ENCODE results near the gene TAAR5. TPM values are rescaled to one million over a fixed set of nuclear protein-coding genes. Genes with fewer than 3 reads are reported as not detected.
A peak's percentile ranks its signal among the peaks of the same experiment; 100 is the strongest.

Gene TAAR5
- total RNA-seq, 5 donors from 2014 or later (not counting 1 experiment from before 2014, with no cell fraction given) = not detected

GRCh38 chr6:132624175-132624574 is 34.6 kb upstream of the TAAR5 start, which contains the start of gene TAAR2:
Gene TAAR2, minus strand, starts transcription at chr6:132624275. Its CDS starts 0 bp downstream, at chr6:132624275.
- Histone ChIP-seq H3K4me1 (ENCODE audit: control insufficient read depth in 1 of 2, extremely low read depth in 1 of 2, insufficient read depth in 2 of 2, low read length in 2 of 2) (no peaks in the 10 kb centered on the region), H3K4me3 (ENCODE audit: control insufficient read depth in 1 of 2, extremely low read depth in 1 of 2, low read length in 1 of 2) (no peak within 1 kb of the TSS), H3K27me3 (replicated peaks in 1 of 2; ENCODE audit: control insufficient read depth in 2 of 2, extremely low read depth in 1 of 2, insufficient read depth in 2 of 2, low read length in 1 of 2) (no peaks in the 10 kb centered on the region), H3K27ac (ENCODE audit: low read length) (no peak within 1 kb of the TSS), H3K36me3 (ENCODE audit: control insufficient read depth in 2 of 2, extremely low read depth in 1 of 2, insufficient read depth in 1 of 2, low read length in 1 of 2) (no peaks in the 10 kb centered on the region), H3K9me3 (no peaks in the 10 kb centered on the region)
- DNase-seq (no peak), ATAC-seq (replicated peaks in 1 of 4) (no peak)
- POLR2A ChIA-PET = interaction anchor here in 1 of 2 donors (0.6 kb wide), 1 partner anchor 72 kb away, joined by 3 read pairs; the partner anchor contains the start of gene TAAR8
- H3K4me3 Mint-ChIP-seq = no peak within 1 kb of the TSS
- WGBS (ENCODE audit: insufficient coverage) = 88% methylated on average over 6 of the region's 6 CpGs
- no peaks in the 10 kb centered on the region for H3K4me1 Mint-ChIP-seq
- H3K9me3 Mint-ChIP-seq = peaks cover 0 to 7% (median 0%) of the 10 kb centered on the region in 3 donors
- peaks cover 20 to 27% of the 10 kb centered on the region in 2 donors for H3K27me3 Mint-ChIP-seq
- CTCF ChIA-PET = no interaction called here
- no peaks in the 10 kb centered on the region for H3K36me3 Mint-ChIP-seq
- no peak within 1 kb of the TSS for H3K27ac Mint-ChIP-seq

GRCh38 chr6:132623106-132623845 is 33.7 kb upstream of the TAAR5 start:
- Histone ChIP-seq H3K27ac (ENCODE audit: low read length) (no peak overlapping the region), H3K27me3 (replicated peaks in 1 of 2; ENCODE audit: control insufficient read depth in 2 of 2, extremely low read depth in 1 of 2, insufficient read depth in 2 of 2, low read length in 1 of 2) (no peaks in the 10 kb centered on the region), H3K9me3 (no peaks in the 10 kb centered on the region), H3K4me3 (ENCODE audit: control insufficient read depth in 1 of 2, extremely low read depth in 1 of 2, low read length in 1 of 2) (no peak overlapping the region), H3K4me1 (ENCODE audit: control insufficient read depth in 1 of 2, extremely low read depth in 1 of 2, insufficient read depth in 2 of 2, low read length in 2 of 2) (no peaks in the 10 kb centered on the region), H3K36me3 (ENCODE audit: control insufficient read depth in 2 of 2, extremely low read depth in 1 of 2, insufficient read depth in 1 of 2, low read length in 1 of 2) (no peaks in the 10 kb centered on the region)
- ChIA-PET CTCF (interaction anchor here in 1 of 2 donors (0.5 kb wide), 1 partner anchor 20 kb away, joined by 4 read pairs; no protein-coding TSS in a partner anchor), POLR2A (interaction anchor here in 1 of 2 donors (0.5 to 0.6 kb wide), 2 partner anchors 21 to 71 kb away, joined by 3 to 4 read pairs; partner anchors contain the start of gene TAAR8)
- H3K9me3 Mint-ChIP-seq = peaks cover 0 to 5% (median 0%) of the 10 kb centered on the region in 3 donors
- H3K36me3 Mint-ChIP-seq = no peaks in the 10 kb centered on the region
- H3K4me3 Mint-ChIP-seq = no peak overlapping the region
- H3K27ac Mint-ChIP-seq = no peak overlapping the region
- 46% methylated on average over 3 of the region's 6 CpGs for WGBS (ENCODE audit: insufficient coverage)
- no peaks in the 10 kb centered on the region for H3K4me1 Mint-ChIP-seq
- no peak for DNase-seq
- peaks cover 23% of the 10 kb centered on the region in 2 donors for H3K27me3 Mint-ChIP-seq
- no peak for ATAC-seq (replicated peaks in 1 of 4)

- POLR2A ChIA-PET = interaction anchor here in 1 of 2 donors (0.5 kb wide), 1 partner anchor 200 kb away, joined by 3 read pairs; no protein-coding TSS in a partner anchor
- H3K4me1 ChIP-seq (ENCODE audit: control insufficient read depth in 1 of 2, extremely low read depth in 1 of 2, insufficient read depth in 2 of 2, low read length in 2 of 2) = no peaks in the 10 kb centered on the region
- Mint-ChIP-seq H3K36me3 (no peaks in the 10 kb centered on the region), H3K4me1 (peaks cover 0 to 14% (median 0%) of the 10 kb centered on the region in 3 donors), H3K4me3 (no peak overlapping the region), H3K27ac (no peak overlapping the region), H3K9me3 (no peaks in the 10 kb centered on the region), H3K27me3 (peaks cover 0 to 13% of the 10 kb centered on the region in 2 donors)
- ATAC-seq (replicated peaks in 1 of 4) = no peak
- no CpG with 5 or more reads among the region's 1 CpG for WGBS (ENCODE audit: insufficient coverage)
- H3K9me3 ChIP-seq = no peaks in the 10 kb centered on the region
- CTCF ChIA-PET = interaction anchor here in 1 of 2 donors (0.8 kb wide), 1 partner anchor 27 kb away, joined by 3 read pairs; no protein-coding TSS in a partner anchor
- H3K27me3 ChIP-seq (replicated peaks in 1 of 2; ENCODE audit: control insufficient read depth in 2 of 2, extremely low read depth in 1 of 2, insufficient read depth in 2 of 2, low read length in 1 of 2) = no peaks in the 10 kb centered on the region
- H3K27ac ChIP-seq (ENCODE audit: low read length) = no peak overlapping the region
- no peak for DNase-seq
- H3K36me3 ChIP-seq (ENCODE audit: control insufficient read depth in 2 of 2, extremely low read depth in 1 of 2, insufficient read depth in 1 of 2, low read length in 1 of 2) = no peaks in the 10 kb centered on the region
- no peak overlapping the region for H3K4me3 ChIP-seq (ENCODE audit: control insufficient read depth in 1 of 2, extremely low read depth in 1 of 2, low read length in 1 of 2)
Measured at GRCh38 chr6:132616677-132617076, 27.1 kb upstream of the TAAR5 start.

DNA sequence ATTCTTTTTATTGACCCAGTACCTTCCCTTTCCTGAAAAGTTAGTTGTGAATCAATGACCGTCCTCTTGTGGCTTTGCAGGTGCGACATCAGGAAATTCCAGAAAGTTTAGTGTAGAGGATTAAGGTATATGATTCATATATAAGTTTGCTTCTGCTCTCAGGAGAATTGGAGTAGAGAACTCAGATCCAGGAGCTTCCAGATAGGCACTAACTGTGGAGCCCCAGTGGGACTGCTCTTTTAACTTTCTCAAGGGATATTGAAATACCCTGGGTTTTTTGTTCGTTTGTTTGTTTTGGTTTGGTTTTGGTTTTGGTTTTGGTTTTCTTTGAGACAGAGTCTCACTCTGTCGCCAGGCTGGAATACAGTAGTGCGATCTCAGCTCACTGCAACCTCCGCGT is 25.0 kb upstream of the TAAR5 start:
- no peak for ATAC-seq (replicated peaks in 1 of 4)
- DNase-seq = peak in 1 of 35 experiments; percentile 6
- WGBS (ENCODE audit: insufficient coverage) = 80% methylated on average over 1 of the region's 7 CpGs

GRCh38 chr6:132612449-132613108 is 23.0 kb upstream of the TAAR5 start:
- no peaks in the 10 kb centered on the region for H3K36me3 ChIP-seq (ENCODE audit: control insufficient read depth in 2 of 2, extremely low read depth in 1 of 2, insufficient read depth in 1 of 2, low read length in 1 of 2)
- Mint-ChIP-seq H3K9me3 (no peaks in the 10 kb centered on the region), H3K4me3 (no peak overlapping the region), H3K27ac (no peak overlapping the region), H3K4me1 (peaks cover 0 to 14% (median 0%) of the 10 kb centered on the region in 3 donors), H3K27me3 (peaks cover 0 to 4% of the 10 kb centered on the region in 2 donors), H3K36me3 (no peaks in the 10 kb centered on the region)
- H3K27me3 ChIP-seq (replicated peaks in 1 of 2; ENCODE audit: control insufficient read depth in 2 of 2, extremely low read depth in 1 of 2, insufficient read depth in 2 of 2, low read length in 1 of 2) = no peaks in the 10 kb centered on the region
- peak overlapping the region; percentile 37 for H3K27ac ChIP-seq (ENCODE audit: low read length)
- no peak overlapping the region for H3K4me3 ChIP-seq (ENCODE audit: control insufficient read depth in 1 of 2, extremely low read depth in 1 of 2, low read length in 1 of 2)
- POLR2A ChIA-PET = no interaction called here
- no CpG with 5 or more reads among the region's 4 CpGs for WGBS (ENCODE audit: insufficient coverage)
- peak in 7 of 35 experiments; percentile 2 to 35 (median 14) for DNase-seq
- H3K4me1 ChIP-seq (ENCODE audit: control insufficient read depth in 1 of 2, extremely low read depth in 1 of 2, insufficient read depth in 2 of 2, low read length in 2 of 2) = no peaks in the 10 kb centered on the region
- ATAC-seq (replicated peaks in 1 of 4) = peak in 1 of 4 experiments; percentile 39
- no peaks in the 10 kb centered on the region for H3K9me3 ChIP-seq
- CTCF ChIA-PET = interaction anchor here in 1 of 2 donors (0.9 kb wide), 1 partner anchor 128 kb away, joined by 3 read pairs; no protein-coding TSS in a partner anchor

More for the DNA sequence above, 25.0 kb upstream of the TAAR5 start:
- Mint-ChIP-seq H3K27ac (peak overlapping the region in 1 of 2 donors; percentile 50), H3K4me1 (peaks cover 0 to 14% (median 0%) of the 10 kb centered on the region in 3 donors), H3K4me3 (peak overlapping the region; percentile 3 to 74 (median 56)), H3K36me3 (no peaks in the 10 kb centered on the region), H3K9me3 (no peaks in the 10 kb centered on the region), H3K27me3 (peaks cover 0 to 9% of the 10 kb centered on the region in 2 donors)
- H3K36me3 ChIP-seq (ENCODE audit: control insufficient read depth in 2 of 2, extremely low read depth in 1 of 2, insufficient read depth in 1 of 2, low read length in 1 of 2) = no peaks in the 10 kb centered on the region
- H3K4me3 ChIP-seq (ENCODE audit: control insufficient read depth in 1 of 2, extremely low read depth in 1 of 2, low read length in 1 of 2) = peak overlapping the region in 1 of 2 donors; percentile 16
- H3K4me1 ChIP-seq (ENCODE audit: control insufficient read depth in 1 of 2, extremely low read depth in 1 of 2, insufficient read depth in 2 of 2, low read length in 2 of 2) = no peaks in the 10 kb centered on the region
- no peaks in the 10 kb centered on the region for H3K27me3 ChIP-seq (replicated peaks in 1 of 2; ENCODE audit: control insufficient read depth in 2 of 2, extremely low read depth in 1 of 2, insufficient read depth in 2 of 2, low read length in 1 of 2)
- POLR2A ChIA-PET = no interaction called here
- H3K27ac ChIP-seq (ENCODE audit: low read length) = no peak overlapping the region
- CTCF ChIA-PET = no interaction called here
- H3K9me3 ChIP-seq = no peaks in the 10 kb centered on the region

DNA sequence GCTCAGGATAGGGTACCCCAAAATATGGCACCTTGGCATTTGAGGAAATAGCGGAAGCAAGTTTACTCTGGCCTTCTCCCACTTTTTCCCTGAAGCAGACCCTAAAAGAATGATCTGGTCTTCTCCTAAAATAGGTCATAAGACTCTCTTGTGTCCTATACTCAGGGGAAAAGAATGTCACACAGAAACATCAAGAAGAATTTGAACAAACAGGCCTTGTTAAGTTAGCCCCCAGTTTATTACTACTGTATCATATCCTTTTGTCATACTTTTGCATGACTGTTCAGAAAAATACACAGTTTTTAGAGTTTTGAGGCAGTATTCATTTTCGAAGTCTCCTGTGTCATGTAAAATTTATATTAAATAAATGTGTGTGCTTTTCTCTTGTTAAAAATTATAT is 22.1 kb upstream of the TAAR5 start:
- Mint-ChIP-seq H3K4me3 (no peak overlapping the region), H3K36me3 (no peaks in the 10 kb centered on the region), H3K27me3 (peaks cover 0 to 5% of the 10 kb centered on the region in 2 donors), H3K9me3 (no peaks in the 10 kb centered on the region), H3K27ac (no peak overlapping the region), H3K4me1 (peaks cover 0 to 14% (median 0%) of the 10 kb centered on the region in 3 donors)
- DNase-seq (no peak), ATAC-seq (replicated peaks in 1 of 4) (no peak)
- Histone ChIP-seq H3K9me3 (no peaks in the 10 kb centered on the region), H3K27me3 (replicated peaks in 1 of 2; ENCODE audit: control insufficient read depth in 2 of 2, extremely low read depth in 1 of 2, insufficient read depth in 2 of 2, low read length in 1 of 2) (no peaks in the 10 kb centered on the region), H3K4me3 (ENCODE audit: control insufficient read depth in 1 of 2, extremely low read depth in 1 of 2, low read length in 1 of 2) (no peak overlapping the region), H3K27ac (ENCODE audit: low read length) (no peak overlapping the region), H3K4me1 (ENCODE audit: control insufficient read depth in 1 of 2, extremely low read depth in 1 of 2, insufficient read depth in 2 of 2, low read length in 2 of 2) (no peaks in the 10 kb centered on the region), H3K36me3 (ENCODE audit: control insufficient read depth in 2 of 2, extremely low read depth in 1 of 2, insufficient read depth in 1 of 2, low read length in 1 of 2) (no peaks in the 10 kb centered on the region)
- POLR2A ChIA-PET = no interaction called here
- no CpG with 5 or more reads among the region's 2 CpGs for WGBS (ENCODE audit: insufficient coverage)
- CTCF ChIA-PET = no interaction called here

Measured in T-cell (primary cell).